Liver (tissue), 9 donors: ENCODE results near the gene CPOX. TPM values are rescaled to one million over a fixed set of nuclear protein-coding genes. Genes with fewer than 3 reads are reported as not detected.

Experiments
- DNase-seq: peaks from one replicate; pipeline ENCODE4 v3.0.0-alpha.2; 2017; ENCODE audit warnings: low spot score
- H3K27ac ChIP-seq, 2 donors: one replicate each; pipeline ENCODE4 v1.7.0; 2013; ENCODE audit warnings: inconsistent platforms in 2 of 2, low read length in 2 of 2, control low read depth in 1 of 2, low read depth in 1 of 2, mild to moderate bottlenecking in 1 of 2
- H3K27me3 ChIP-seq, 4 donors: one replicate each; pipeline versions ENCODE4 v1.6.1 to v1.7.0; 2013; ENCODE audit warnings: low read length in 3 of 4, inconsistent platforms in 1 of 4, mild to moderate bottlenecking in 1 of 4, moderate library complexity in 1 of 4; ENCODE audit not compliant: control insufficient read depth in 4 of 4, insufficient read depth in 4 of 4
- H3K36me3 ChIP-seq, 4 donors: one replicate each; pipeline versions ENCODE4 v1.6.1 to v1.7.0; 2013; ENCODE audit warnings: low read length in 3 of 4, mild to moderate bottlenecking in 3 of 4, low read depth in 1 of 4, moderate library complexity in 1 of 4; ENCODE audit not compliant: control insufficient read depth in 4 of 4, insufficient read depth in 3 of 4
- H3K4me1 ChIP-seq, 4 donors: one replicate each; pipeline versions ENCODE4 v1.6.1 to v1.7.0; 2013; ENCODE audit warnings: low read length in 3 of 4, mild to moderate bottlenecking in 3 of 4, moderate library complexity in 1 of 4; ENCODE audit not compliant: control insufficient read depth in 4 of 4, insufficient read depth in 4 of 4
- H3K4me3 ChIP-seq, 3 donors: one replicate each; pipeline versions ENCODE4 v1.6.1 to v1.7.0; 2013; ENCODE audit warnings: low read length in 3 of 3, control low read depth in 1 of 3, low read depth in 1 of 3, mild to moderate bottlenecking in 1 of 3
- H3K9ac ChIP-seq, 2 donors: one replicate each; pipeline ENCODE4 v1.7.0; 2013; ENCODE audit warnings: low read length in 2 of 2, mild to moderate bottlenecking in 2 of 2, moderate library complexity in 2 of 2, control low read depth in 1 of 2, low read depth in 1 of 2
- H3K9me3 ChIP-seq, 4 donors: one replicate each; pipeline versions ENCODE4 v1.6.1 to v1.7.0; 2013; ENCODE audit warnings: low read length in 3 of 4; ENCODE audit not compliant: control insufficient read depth in 4 of 4
- CTCF ChIP-seq: fragments of 150-350 bp; IDR thresholded peaks from 2 replicates; pipeline ENCODE4 v1.5.1; 2017; ENCODE audit warnings: improper control_type of control experiment, low read depth, low read length; ENCODE audit not compliant: missing input control
- EGR1 ChIP-seq, 2 donors: IDR thresholded peaks; 2 replicates each; pipeline ENCODE4 v1.6.1; 2016 to 2018; ENCODE audit warnings: antibody characterized with exemption in 2 of 2, low read depth in 2 of 2
- FOXA1 ChIP-seq: IDR thresholded peaks from 2 replicates; pipeline ENCODE4 v1.6.1; 2016; ENCODE audit warnings: antibody characterized with exemption
- GABPA ChIP-seq, 2 donors: IDR thresholded peaks in 1 of 2; conservative IDR thresholded peaks in 1 of 2; 2 replicates each; pipeline ENCODE4 v1.6.1; 2016; ENCODE audit warnings: antibody characterized with exemption in 2 of 2, mild to moderate bottlenecking in 1 of 2, moderate library complexity in 1 of 2
- HNF4A ChIP-seq, 2 donors: conservative IDR thresholded peaks; 2 replicates each; pipeline ENCODE4 v1.6.1; 2016; ENCODE audit warnings: antibody characterized with exemption in 2 of 2, mild to moderate bottlenecking in 2 of 2
- HNF4G ChIP-seq: IDR thresholded peaks from 2 replicates; pipeline ENCODE4 v1.6.1; 2016; ENCODE audit warnings: antibody characterized with exemption
- JUND ChIP-seq, 2 donors: IDR thresholded peaks; 2 replicates each; pipeline ENCODE4 v1.6.1; 2016; ENCODE audit warnings: antibody characterized with exemption in 2 of 2
- MAX ChIP-seq: IDR thresholded peaks from 2 replicates; pipeline ENCODE4 v1.6.1; 2016; ENCODE audit warnings: antibody characterized with exemption
- NR2F2 ChIP-seq: IDR thresholded peaks from 2 replicates; pipeline ENCODE4 v1.6.1; 2016; ENCODE audit warnings: antibody characterized with exemption
- REST ChIP-seq: IDR thresholded peaks from 2 replicates; pipeline ENCODE4 v1.6.1; 2016; ENCODE audit warnings: antibody characterized with exemption, mild to moderate bottlenecking
- SP1 ChIP-seq: IDR thresholded peaks from 2 replicates; pipeline ENCODE4 v1.6.1; 2018; ENCODE audit warnings: antibody characterized with exemption, mild to moderate bottlenecking
- TAF1 ChIP-seq: conservative IDR thresholded peaks from 2 replicates; pipeline ENCODE4 v1.6.1; 2016; ENCODE audit warnings: antibody characterized with exemption, mild to moderate bottlenecking
- YY1 ChIP-seq: IDR thresholded peaks from 2 replicates; pipeline ENCODE4 v1.6.1; 2016; ENCODE audit warnings: antibody characterized with exemption, mild to moderate bottlenecking
- ZBTB33 ChIP-seq: IDR thresholded peaks from 2 replicates; pipeline ENCODE4 v1.6.1; 2016; ENCODE audit warnings: antibody characterized with exemption
- WGBS: extraction: QIAGEN DNeasy Blood & Tissue Kit; methylation state at CpG from one replicate; pipeline ENCODE4 v1.1.7; 2013; 5-methylcytosine and 5-hydroxymethylcytosine counted together
- polyA plus RNA-seq, 2 donors: library from polyadenylated mRNA; stranded (reverse) in 1 of 2; unstranded in 1 of 2; fragments of 200-250 nt in 1 of 2; fragments of >200 nt in 1 of 2; fragmentation: Nextera tagmentation in 1 of 2; extraction: Ambion mirVana in 1 of 2; gene quantifications; one replicate each; pipeline versions ENCODE4 v1.2.1 to v1.2.3, GENCODE V29; 2013 to 2015
- total RNA-seq, 2 donors: library from RNA; depleted of rRNA; stranded (reverse); fragments of >200 nt; gene quantifications; one replicate each; pipeline ENCODE4 v1.2.3, GENCODE V29; 2014
- donor health status: healthy.
- donor health status: healthy.
- donor health status: healthy.
- donor health status: healthy.
- donor health status: healthy.

CPOX gene
- total and polyA plus RNA-seq, 4 donors = 8.8 to 280 (median 16.3) TPM

GRCh38 chr3:98542623-98543022, 50.8 kb downstream of the CPOX start:
- no peak overlapping the region for H3K27ac ChIP-seq
- TF ChIP-seq FOXA1 (no peak), YY1 (no peak), JUND (IDR thresholded peaks at IDR 0.05) (no peak), TAF1 (no peak), MAX (no peak), EGR1 (IDR thresholded peaks at IDR 0.05; ENCODE audit: low read depth in 2 of 2) (no peak)
- no peaks in the 10 kb centered on the region for H3K36me3 ChIP-seq
- no peak for DNase-seq
- H3K9ac ChIP-seq = no peak overlapping the region
- no peaks in the 10 kb centered on the region for H3K9me3 ChIP-seq
- H3K4me1 ChIP-seq = no peaks in the 10 kb centered on the region
- 93% methylated on average over 1 of the region's 1 CpG for WGBS
- no peak overlapping the region for H3K4me3 ChIP-seq
- no peaks in the 10 kb centered on the region for H3K27me3 ChIP-seq

- TF ChIP-seq CTCF = no peak
- TF ChIP-seq MAX = no peak
- TF ChIP-seq GABPA (IDR thresholded peaks at IDR 0.05 in 1 of 2, conservative IDR thresholded peaks at IDR 0.05 in 1 of 2) = no peak
- TF ChIP-seq JUND (IDR thresholded peaks at IDR 0.05) = no peak
- TF ChIP-seq NR2F2 = no peak
- TF ChIP-seq SP1 = no peak
- no peak for TF ChIP-seq FOXA1
- no peak for TF ChIP-seq ZBTB33
- no peak overlapping the region for H3K27ac ChIP-seq
- WGBS = 99% methylated on average over 1 of the region's 1 CpG
- no peaks in the 10 kb centered on the region for H3K4me1 ChIP-seq
- H3K27me3 ChIP-seq = no peaks in the 10 kb centered on the region
- no peak overlapping the region for H3K9ac ChIP-seq
- H3K9me3 ChIP-seq = no peaks in the 10 kb centered on the region
- no peak for DNase-seq
- no peaks in the 10 kb centered on the region for H3K36me3 ChIP-seq
- H3K4me3 ChIP-seq = no peak overlapping the region
These were observed 51.7 kb downstream of the CPOX start for GRCh38 chr3:98541695-98542094.

GRCh38 chr3:98540346-98540745, 53.1 kb downstream of the CPOX start:
- no peak overlapping the region for H3K4me3 ChIP-seq
- no peak for TF ChIP-seq CTCF
- no peak for TF ChIP-seq SP1
- TF ChIP-seq REST = no peak
- TF ChIP-seq NR2F2 = no peak
- no peak for TF ChIP-seq HNF4G
- TF ChIP-seq HNF4A (conservative IDR thresholded peaks at IDR 0.05) = no peak
- TF ChIP-seq YY1 = no peak
- no peaks in the 10 kb centered on the region for H3K4me1 ChIP-seq
- no peaks in the 10 kb centered on the region for H3K36me3 ChIP-seq
- H3K9ac ChIP-seq = no peak overlapping the region
- no peak for DNase-seq
- no peaks in the 10 kb centered on the region for H3K27me3 ChIP-seq
- 79% methylated on average over 3 of the region's 3 CpGs for WGBS
- H3K9me3 ChIP-seq = no peaks in the 10 kb centered on the region
- H3K27ac ChIP-seq = no peak overlapping the region
